ENCODE measurements around the gene MACROD1. TPM values are rescaled to one million over a fixed set of nuclear protein-coding genes. Genes with fewer than 3 reads are reported as not detected.

Gene MACROD1
- total and polyA plus RNA-seq, 10 of the 15 experiments (the other 5 are each of a cell fraction or from before 2014, with no cell fraction given) = 1.2 to 22.7 (median 11.3) TPM; not detected in 1

GRCh38 chr11:63951779-63952536, 214.0 kb downstream of the MACROD1 start (continued):
- TF ChIP-seq, protein P1, sequence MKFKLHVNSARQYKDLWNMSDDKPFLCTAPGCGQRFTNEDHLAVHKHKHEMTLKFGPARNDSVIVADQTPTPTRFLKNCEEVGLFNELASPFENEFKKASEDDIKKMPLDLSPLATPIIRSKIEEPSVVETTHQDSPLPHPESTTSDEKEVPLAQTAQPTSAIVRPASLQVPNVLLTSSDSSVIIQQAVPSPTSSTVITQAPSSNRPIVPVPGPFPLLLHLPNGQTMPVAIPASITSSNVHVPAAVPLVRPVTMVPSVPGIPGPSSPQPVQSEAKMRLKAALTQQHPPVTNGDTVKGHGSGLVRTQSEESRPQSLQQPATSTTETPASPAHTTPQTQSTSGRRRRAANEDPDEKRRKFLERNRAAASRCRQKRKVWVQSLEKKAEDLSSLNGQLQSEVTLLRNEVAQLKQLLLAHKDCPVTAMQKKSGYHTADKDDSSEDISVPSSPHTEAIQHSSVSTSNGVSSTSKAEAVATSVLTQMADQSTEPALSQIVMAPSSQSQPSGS (IDR thresholded peaks at IDR 0.05; ENCODE audit: low read length) = no peak
- TF ChIP-seq POU2F2 (IDR thresholded peaks at IDR 0.05; ENCODE audit: borderline replicate concordance, low read depth, low read length) = peak; percentile 63; the same call in 1 of the 3 replicates
- 0 out of 2 replicates have a peak, but pooled peaks have one; percentile 64 for TF ChIP-seq DPF2 (IDR thresholded peaks at IDR 0.05)
- TF ChIP-seq ASH2L (IDR thresholded peaks at IDR 0.05; ENCODE audit: borderline replicate concordance, low read depth) = peak; percentile 56; the same call in 1 of the 2 replicates
- no peak for TF ChIP-seq BCL11A (IDR thresholded peaks at IDR 0.05; ENCODE audit: low read depth, low read length)
- TF ChIP-seq BMI1 (IDR thresholded peaks at IDR 0.05; ENCODE audit: borderline replicate concordance) = no peak
- no peak for TF ChIP-seq PKNOX1 (IDR thresholded peaks at IDR 0.05)
- no peak for TF ChIP-seq PML (IDR thresholded peaks at IDR 0.05; ENCODE audit: low read length)
- TF ChIP-seq BRCA1 (IDR thresholded peaks at IDR 0.05; ENCODE audit: low read depth, low read length) = no peak
- TF ChIP-seq MEF2A (IDR thresholded peaks at IDR 0.05; ENCODE audit: insufficient read depth, low read depth, low read length) = no peak
- TF ChIP-seq, protein P2, sequence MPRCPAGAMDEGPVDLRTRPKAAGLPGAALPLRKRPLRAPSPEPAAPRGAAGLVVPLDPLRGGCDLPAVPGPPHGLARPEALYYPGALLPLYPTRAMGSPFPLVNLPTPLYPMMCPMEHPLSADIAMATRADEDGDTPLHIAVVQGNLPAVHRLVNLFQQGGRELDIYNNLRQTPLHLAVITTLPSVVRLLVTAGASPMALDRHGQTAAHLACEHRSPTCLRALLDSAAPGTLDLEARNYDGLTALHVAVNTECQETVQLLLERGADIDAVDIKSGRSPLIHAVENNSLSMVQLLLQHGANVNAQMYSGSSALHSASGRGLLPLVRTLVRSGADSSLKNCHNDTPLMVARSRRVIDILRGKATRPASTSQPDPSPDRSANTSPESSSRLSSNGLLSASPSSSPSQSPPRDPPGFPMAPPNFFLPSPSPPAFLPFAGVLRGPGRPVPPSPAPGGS (IDR thresholded peaks at IDR 0.05; ENCODE audit: borderline replicate concordance, insufficient read depth, low read depth, low read length, poor library complexity, severe bottlenecking) = no peak
- TF ChIP-seq NFYB (IDR thresholded peaks at IDR 0.05; ENCODE audit: insufficient read depth, low read depth, low read length) = 0 out of 2 replicates have a peak, but pooled peaks have one; percentile 35
- no peak for TF ChIP-seq ZNF274 (IDR thresholded peaks at IDR 0.05; ENCODE audit: insufficient read depth, insufficient read length)
- no peak for TF ChIP-seq KLF5 (IDR thresholded peaks at IDR 0.05; ENCODE audit: partially characterized antibody)
- TF ChIP-seq HDAC6 (IDR thresholded peaks at IDR 0.05; ENCODE audit: unreplicated experiment) = no peak
- no peak; the same call in 1 of the 2 replicates for TF ChIP-seq MTA3 (IDR thresholded peaks at IDR 0.05; ENCODE audit: borderline replicate concordance, low read length)
- TF ChIP-seq IKZF2 (IDR thresholded peaks at IDR 0.05) = peak in 1 of 2 experiments; percentile 62; a peak in 2 of 4 replicates
- 0 out of 2 replicates have a peak, but pooled peaks have one; percentile 12 for TF ChIP-seq HDGF (IDR thresholded peaks at IDR 0.05)
- TF ChIP-seq SIN3A (IDR thresholded peaks at IDR 0.05; ENCODE audit: low read depth, low read length) = no peak
- peak; percentile 68 for TF ChIP-seq POLR2AphosphoS5 (IDR thresholded peaks at IDR 0.05; ENCODE audit: low read length)
- no peak for TF ChIP-seq TCF3 (IDR thresholded peaks at IDR 0.05; ENCODE audit: borderline replicate concordance, insufficient read depth, low read depth, low read length)
- 0 out of 2 replicates have a peak, but pooled peaks have one; percentile 36 for TF ChIP-seq WRNIP1 (IDR thresholded peaks at IDR 0.05; ENCODE audit: borderline replicate concordance, low read depth, low read length)

Measured in GM12878 (cell line).